T-helper 1 cell treated with Interleukin-12 subunit alpha and Interleukin-12 subunit beta and Interleukin-4 antibody, amounts not matched to agents 30 ng/mL and 1 ng/mL, for 36 hours (primary cell): ENCODE results near the gene SAYSD1. TPM values are rescaled to one million over a fixed set of nuclear protein-coding genes. Genes with fewer than 3 reads are reported as not detected.
"Not testable (repeated sequence)": the region's sequence is repeated elsewhere in the genome, so short reads cannot be mapped to it uniquely, and the experiment has no call there.

Experiments
- intact Hi-C: fragments of 100-400 bp; cut with micrococcal nuclease; formaldehyde crosslinking; loops from one replicate; pipeline ENCODE4 v1.15.1; 2024
- total RNA-seq: library from RNA; stranded (reverse); gene quantifications from 2 replicates; pipeline ENCODE4 v1.2.3, GENCODE V29; 2022

SAYSD1 gene, protein sequence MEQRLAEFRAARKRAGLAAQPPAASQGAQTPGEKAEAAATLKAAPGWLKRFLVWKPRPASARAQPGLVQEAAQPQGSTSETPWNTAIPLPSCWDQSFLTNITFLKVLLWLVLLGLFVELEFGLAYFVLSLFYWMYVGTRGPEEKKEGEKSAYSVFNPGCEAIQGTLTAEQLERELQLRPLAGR
- total RNA-seq: 12.9 and 13.1 TPM in 2 replicates

DNA sequence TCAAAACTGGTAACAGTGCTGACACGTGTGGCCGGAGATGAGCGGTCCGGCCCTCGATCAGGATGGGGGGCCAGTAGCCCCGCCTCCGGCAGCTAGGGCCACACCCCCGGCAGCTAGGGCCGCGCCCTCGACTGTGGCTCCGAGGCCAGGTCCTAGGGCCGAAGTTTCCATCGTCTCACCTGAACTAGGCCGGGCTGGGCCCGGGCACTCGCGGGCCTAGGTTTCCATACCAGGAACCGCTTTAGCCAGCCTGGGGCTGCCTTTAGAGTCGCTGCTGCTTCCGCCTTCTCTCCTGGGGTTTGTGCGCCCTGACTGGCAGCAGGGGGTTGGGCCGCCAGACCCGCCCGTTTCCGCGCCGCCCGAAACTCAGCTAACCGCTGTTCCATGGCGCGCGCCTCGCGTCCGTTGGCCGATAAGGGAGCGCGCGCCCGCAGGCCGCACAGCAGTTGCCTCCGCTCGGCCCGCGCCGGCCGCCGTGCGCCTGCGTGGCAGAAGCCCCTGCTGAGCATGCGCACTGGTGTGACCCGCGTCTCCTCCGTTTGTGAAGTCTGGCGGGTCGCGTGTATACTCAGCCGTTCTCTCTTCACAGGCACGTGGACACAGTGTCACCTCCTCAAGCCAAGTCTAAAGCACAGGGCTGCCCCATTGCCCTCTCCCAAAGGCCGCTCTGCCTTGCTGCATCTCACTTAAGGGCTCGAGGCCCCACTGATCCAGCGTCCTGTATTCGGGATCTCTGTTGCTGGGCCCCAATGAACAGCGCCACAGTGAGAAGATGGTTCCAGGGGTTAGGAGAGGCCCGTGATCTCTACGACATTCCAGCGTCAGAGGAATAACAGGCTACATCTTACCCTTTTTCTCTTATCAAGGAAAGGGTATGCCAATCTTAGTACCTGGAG is at the start of gene SAYSD1:
SAYSD1 (minus strand) TSS at position 483 of the 896 bp plus-strand sequence; CDS start at position 386, 97 bp downstream.
- intact Hi-C loops: loop anchor here (1.0 to 10.0 kb wide), 13 partner anchors 22 to 1958 kb away; partner anchors contain the start of genes BTBD9, CMTR1, GLO1 and KCNK5

DNA sequence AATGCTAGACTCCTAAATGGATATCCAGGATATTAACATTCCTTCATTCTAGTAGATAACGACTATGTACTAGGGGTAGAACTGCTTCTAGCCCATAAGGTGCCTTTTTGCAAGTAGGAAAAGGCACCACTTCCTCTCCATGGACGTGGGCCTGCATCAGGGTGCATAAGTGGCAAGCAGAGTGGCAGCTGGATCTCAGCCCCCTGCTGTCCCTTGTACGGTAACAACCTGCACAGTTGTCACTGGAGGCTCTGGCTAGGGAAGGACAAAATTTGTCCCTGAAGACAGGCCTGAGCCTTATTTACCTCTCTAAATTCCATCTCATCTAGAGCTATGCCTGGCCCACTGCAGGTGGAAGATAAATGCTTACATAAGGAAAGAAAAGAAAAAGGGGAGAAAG is 42.5 kb upstream of the SAYSD1 start:
- intact Hi-C loops: no loop called here

DNA sequence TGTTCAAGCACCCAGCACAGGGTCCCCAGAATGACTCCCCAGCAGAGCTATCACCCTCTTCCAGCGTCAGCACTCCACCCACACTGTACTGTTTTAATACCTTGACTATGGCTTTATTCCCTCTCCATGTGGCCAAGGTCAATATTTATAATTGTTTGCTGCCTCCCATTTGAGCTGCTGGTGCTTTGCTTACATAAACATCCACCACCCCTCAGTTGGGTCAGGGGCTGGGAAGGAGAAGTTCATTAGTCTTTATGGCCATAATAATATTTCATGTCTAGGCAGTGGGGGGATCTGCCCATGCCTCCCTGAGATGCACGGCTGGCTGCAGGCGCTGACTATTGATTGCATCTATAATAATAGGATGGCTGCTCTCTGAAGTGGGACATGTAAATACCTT is 41.8 kb upstream of the SAYSD1 start:
- intact Hi-C loops: no loop called here

- intact Hi-C loops: no loop called here
These were observed 39.7 kb upstream of the SAYSD1 start for GRCh38 chr6:39154705-39155104.

DNA sequence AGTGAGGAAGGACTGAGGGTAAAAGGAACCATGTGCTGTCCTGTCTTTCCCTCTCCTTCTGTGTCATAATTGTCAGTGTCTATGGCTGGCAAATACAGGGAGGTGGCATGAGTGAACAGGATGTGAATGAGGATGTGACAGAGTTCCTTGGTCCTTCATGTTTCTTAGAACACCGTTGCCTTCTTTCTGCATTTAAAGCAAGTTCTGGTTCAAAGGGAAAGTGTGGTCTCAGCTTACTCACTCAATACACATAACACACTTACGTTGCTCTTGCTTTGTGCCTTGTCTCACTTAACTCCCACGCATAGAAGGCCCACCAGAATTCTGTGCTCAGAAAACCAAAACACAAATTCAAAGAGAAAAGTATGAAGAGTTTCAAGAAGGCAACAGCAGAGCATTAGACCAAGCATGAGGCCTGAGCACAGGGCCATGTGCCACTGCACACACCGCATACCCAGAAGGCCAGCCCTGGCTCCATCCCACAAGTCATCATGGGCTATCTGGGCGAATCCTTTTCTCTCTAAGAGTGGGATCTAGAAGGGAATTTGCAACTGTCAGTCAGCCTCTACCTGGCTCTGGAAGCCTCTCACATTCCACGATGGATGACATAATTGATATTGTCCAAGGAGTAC is 38.9 kb upstream of the SAYSD1 start:
- intact Hi-C loops: loop anchor here (1.0 kb wide), 1 partner anchor 39 kb away; the partner anchor contains the start of gene SAYSD1

DNA sequence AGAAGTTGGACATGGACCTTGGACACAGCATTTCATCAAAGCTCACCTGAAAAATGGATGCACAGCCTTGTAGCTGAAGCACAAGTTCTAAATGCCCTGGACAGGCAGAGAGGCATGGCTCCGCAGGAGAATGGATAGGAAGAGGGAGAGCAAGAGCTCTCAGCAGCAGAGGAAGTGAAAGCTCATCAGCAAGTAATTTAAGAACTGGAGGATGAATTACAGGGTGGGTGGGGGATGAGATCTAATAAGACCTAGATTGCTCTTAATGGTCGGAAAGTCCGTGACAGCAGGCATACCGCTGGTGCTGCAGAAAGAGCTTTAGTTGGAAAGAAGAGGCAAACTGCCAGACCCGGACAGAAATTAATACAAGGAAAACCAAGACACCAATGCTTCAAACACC is 37.3 kb upstream of the SAYSD1 start:
- intact Hi-C loops: no loop called here

- intact Hi-C loops: no loop called here
These were observed 36.2 kb upstream of the SAYSD1 start for GRCh38 chr6:39151211-39151610.

- intact Hi-C loops: no loop called here
These were observed 29.6 kb upstream of the SAYSD1 start for GRCh38 chr6:39144481-39145173.

GRCh38 chr6:39143238-39143930 is 28.4 kb upstream of the SAYSD1 start:
- intact Hi-C loops: no loop called here

DNA sequence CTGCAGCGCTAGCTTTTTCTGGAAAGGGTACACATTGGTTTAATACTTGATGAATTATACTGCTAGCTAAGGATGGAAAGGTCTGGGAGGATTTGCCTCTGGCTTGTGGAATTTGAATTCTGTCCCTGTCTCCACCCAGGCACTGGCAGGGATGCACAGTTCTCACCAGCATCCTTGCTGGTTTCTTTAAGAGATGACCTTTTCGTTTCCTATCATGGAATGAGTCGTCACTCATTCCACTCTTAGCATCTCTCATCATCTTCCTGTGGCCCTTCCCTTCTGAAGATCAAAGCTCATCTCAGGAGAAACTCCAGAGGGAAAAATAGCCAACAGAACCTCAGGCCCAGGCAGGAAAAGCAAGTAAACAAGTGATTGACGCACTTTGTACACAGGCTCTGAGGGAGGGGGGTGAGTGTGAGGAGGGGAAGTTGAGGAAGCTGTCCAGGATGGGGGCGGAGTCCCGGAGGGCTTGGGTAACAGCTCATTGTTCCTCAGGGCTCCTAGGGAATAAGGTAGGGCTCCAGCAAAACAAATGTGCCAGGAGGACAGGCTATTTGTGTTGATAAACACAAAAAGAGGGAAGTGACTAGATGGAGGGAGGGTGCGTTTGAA is 25.7 kb upstream of the SAYSD1 start:
- intact Hi-C loops: no loop called here

DNA sequence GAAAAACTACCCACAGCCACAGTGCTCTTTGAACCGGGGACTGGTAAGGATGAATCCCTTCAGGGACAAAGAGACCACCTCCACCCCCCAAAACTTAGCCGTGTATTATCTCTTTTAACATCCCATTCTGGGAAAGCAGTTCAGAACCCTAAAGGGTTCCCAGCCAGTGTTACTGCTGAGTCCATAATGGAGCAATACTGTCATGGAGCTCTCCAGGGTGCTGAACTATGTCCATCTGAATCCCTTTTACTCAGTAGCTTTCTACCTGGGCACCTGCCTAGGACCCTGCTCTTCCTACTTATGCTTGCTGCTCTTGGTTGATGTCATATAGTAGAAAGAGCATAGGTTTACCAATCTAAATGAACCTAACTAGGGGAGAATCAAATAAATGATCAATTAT is 22.3 kb upstream of the SAYSD1 start:
- intact Hi-C loops: loop anchor here (1.0 to 2.0 kb wide), 2 partner anchors 22 to 49 kb away; partner anchors contain the start of gene SAYSD1

DNA sequence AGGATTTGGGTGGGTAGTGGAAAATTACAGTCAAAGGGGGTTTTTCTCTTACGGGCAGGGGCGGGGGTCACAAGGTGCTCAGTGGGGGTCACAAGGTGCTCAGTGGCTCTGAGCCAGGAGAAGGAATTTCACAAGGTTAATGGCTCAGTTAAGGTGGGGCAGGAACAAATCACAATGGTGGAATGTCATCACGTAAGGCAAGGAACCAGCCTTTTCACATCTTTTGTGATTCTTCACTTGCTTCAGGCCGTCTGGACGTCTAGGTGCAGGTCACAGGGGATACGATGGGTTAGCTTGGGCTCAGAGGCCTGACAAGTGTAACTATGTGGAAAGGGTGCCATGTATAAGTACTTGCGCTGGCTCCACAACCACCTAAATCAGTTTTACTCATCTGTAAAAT is 21.2 kb upstream of the SAYSD1 start:
- intact Hi-C loops: loop anchor here (2.0 kb wide), 1 partner anchor 21 kb away; the partner anchor contains the start of gene SAYSD1

GRCh38 chr6:39134761-39135160 is 19.8 kb upstream of the SAYSD1 start:
- intact Hi-C loops: not testable (repeated sequence)

DNA sequence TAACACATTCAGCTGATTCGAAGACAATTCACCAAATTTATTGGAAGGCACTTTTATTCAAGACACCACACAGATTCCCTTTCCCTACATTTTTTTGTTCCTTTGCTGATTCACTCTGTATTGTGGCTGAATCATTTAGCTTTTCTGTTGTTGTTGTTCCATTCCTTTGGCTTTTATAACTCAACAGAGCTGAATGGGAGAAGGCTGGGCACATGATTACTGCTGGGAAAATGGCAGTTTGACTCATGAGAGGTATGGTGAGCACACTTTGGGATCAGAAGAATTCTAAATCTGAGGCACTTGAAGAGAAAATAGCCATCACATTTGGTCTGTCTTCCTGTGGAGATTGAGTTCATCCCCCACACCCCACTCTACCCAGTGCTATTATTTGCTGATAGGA is 15.7 kb upstream of the SAYSD1 start:
- intact Hi-C loops: no loop called here

DNA sequence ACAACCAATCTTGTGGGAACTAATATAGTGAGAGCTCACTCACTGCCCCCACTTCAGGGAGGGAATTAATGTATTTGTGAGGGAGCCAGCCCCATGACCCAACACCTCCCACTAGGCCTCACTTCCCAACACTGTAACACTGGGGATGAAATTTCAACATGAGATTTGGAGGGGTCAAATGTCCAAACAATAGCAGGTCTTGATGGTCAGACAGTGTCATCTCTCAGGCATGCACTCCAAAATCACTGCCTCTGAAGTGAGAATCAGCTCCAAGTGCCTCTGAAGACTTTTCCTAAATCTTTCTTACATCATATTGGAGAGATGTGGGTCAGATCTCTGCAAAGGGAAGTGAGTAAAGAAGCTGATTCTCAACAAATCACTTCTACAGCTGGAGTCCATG is 13.8 kb upstream of the SAYSD1 start:
- intact Hi-C loops: no loop called here

- intact Hi-C loops: no loop called here
These were observed 13.1 kb upstream of the SAYSD1 start for GRCh38 chr6:39128106-39128505.

GRCh38 chr6:39124114-39124513 is 9.1 kb upstream of the SAYSD1 start:
- intact Hi-C loops: no loop called here

GRCh38 chr6:39118921-39119320 is 3.9 kb upstream of the SAYSD1 start:
- intact Hi-C loops: loop anchor here (10.0 kb wide), 2 partner anchors 1256 to 1954 kb away; no protein-coding TSS in a partner anchor

DNA sequence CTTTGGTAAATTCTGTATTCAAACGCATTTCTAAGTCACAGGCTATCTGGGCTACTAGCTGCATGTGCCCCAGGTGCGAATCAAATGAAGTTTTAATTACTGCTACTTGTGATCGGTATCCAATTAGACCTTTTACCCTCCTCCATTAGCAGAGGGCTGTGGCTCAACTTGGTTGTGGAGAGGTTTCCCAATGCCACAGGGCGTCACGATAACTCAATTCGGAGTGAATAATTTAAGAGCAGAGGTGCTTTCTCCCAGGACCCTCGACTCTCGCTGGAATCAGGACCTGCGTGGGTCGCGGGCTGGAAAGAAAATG is 640 bp downstream of the SAYSD1 start:
- intact Hi-C loops: loop anchor here (1.0 to 10.0 kb wide), 10 partner anchors 22 to 1958 kb away; partner anchors contain the start of genes CMTR1, GLO1, KCNK5 and KIF6

DNA sequence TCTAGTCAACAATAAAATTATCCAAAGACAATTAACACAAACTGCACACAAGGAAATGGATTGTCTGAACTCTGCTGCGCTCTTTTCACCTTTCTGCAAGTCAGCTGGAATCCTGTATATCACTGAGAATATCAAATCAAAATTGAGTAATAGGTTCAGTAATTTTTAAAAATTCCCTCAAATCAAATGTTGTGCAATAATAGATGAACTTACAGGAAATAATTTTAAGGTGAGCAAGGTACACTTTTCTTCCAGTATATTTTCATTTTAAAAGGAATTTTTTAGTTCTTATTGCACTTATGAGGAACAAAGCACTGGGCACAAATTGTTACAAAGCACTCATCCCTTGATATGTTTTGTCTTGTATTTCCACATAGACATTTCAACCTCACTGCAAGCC is 1.2 kb downstream of the SAYSD1 start:
- intact Hi-C loops: loop anchor here (1.0 to 10.0 kb wide), 10 partner anchors 23 to 1959 kb away; partner anchors contain the start of genes CMTR1, GLO1, KCNK5 and KIF6
